GM12892 (cell line): ENCODE results near the gene FLVCR2.
"Not testable (repeated sequence)": the region's sequence is repeated elsewhere in the genome, so short reads cannot be mapped to it uniquely, and the experiment has no call there.

Source experiments
- DNase-seq: peaks from one replicate; pipeline ENCODE4 v3.0.0; 2011; ENCODE audit not compliant: insufficient read length
- FAIRE-seq: peaks from 2 replicates; lab custom pipeline; 2011; peaks lifted over from hg19 to GRCh38; lab: Jason Lieb, UNC
- POLR2A ChIP-seq: IDR thresholded peaks from 2 replicates; pipeline ENCODE4 v1.6.1; 2011; ENCODE audit warnings: low read depth, low read length, control low read depth
- POLR2AphosphoS5 ChIP-seq: IDR thresholded peaks from 2 replicates; pipeline ENCODE4 v1.6.1; 2011; ENCODE audit warnings: low read depth, low read length, control low read depth
- TAF1 ChIP-seq: IDR thresholded peaks from 2 replicates; pipeline ENCODE4 v1.6.1; 2011; ENCODE audit warnings: low read depth, mild to moderate bottlenecking, control low read depth, low read length, borderline replicate concordance

The FLVCR2 gene

DNA sequence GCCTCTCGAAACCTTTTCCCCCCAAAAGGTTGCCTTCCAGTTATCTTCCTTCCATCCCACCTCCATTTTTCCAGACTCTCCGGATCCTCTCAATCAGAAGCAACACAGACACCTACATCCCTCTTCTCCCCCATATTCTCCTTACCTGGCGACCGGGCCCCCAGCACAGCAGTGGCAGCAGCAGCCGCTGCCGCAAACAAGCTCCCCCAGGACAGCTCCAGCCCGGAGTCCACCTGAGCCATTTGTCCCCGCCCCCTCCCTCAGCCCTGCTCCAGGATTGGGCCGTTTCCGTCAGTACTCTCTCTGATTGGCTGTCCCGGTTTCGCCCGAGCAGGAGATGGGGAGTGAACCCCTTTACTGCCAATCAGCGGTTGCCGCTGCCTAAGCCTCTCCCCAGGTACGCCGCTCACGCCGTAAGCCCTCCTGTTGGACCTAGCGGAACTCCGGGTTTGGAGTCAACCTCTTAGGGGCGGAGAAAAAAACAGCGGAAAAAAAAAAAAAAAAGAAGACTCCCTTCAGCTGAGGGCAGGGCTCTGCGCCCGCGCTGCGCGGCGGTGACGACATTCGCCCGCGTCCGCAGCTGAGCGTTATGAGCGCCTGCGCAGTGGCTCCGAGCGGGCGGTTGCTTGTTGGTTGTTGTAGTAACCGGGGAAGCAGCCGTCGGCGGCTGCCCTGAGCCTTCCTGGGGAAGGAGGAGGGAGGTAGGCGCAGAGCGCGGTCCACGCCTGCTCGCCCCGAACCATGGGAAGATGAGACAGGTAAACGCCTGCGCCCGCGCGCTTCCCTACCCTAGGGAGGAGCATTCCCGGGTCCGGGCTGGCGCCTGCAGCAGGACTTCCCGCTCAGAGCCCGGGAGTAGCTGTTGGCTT lies 82.4 kb downstream of the FLVCR2 start, which contains the start of the genes ERG28 and TTLL5:
TSS of gene ERG28 (minus strand) at position 247 of the 869 bp plus-strand sequence. CDS start 3,374 bp downstream, outside the sequence.
TSS of gene TTLL5 (plus strand) at position 617 of the 869 bp plus-strand sequence. CDS start 1,904 bp downstream, outside the sequence.
- peak; percentile 95 for FAIRE-seq
- peak; percentile 94 for DNase-seq
- peak; percentile 70 for TF ChIP-seq POLR2A
- no peak for TF ChIP-seq POLR2AphosphoS5

- no peak for TF ChIP-seq TAF1
- TF ChIP-seq POLR2A: no peak
- no peak for TF ChIP-seq POLR2AphosphoS5
- FAIRE-seq (no peak), DNase-seq (no peak)
These were observed 83.0 kb downstream of the FLVCR2 start for GRCh38 chr14:75661499-75661814.

- TF ChIP-seq TAF1 (no peak), POLR2AphosphoS5 (no peak), POLR2A (no peak)
- FAIRE-seq: no peak
- no peak for DNase-seq
These were observed 84.5 kb downstream of the FLVCR2 start for GRCh38 chr14:75662966-75663365.

DNA sequence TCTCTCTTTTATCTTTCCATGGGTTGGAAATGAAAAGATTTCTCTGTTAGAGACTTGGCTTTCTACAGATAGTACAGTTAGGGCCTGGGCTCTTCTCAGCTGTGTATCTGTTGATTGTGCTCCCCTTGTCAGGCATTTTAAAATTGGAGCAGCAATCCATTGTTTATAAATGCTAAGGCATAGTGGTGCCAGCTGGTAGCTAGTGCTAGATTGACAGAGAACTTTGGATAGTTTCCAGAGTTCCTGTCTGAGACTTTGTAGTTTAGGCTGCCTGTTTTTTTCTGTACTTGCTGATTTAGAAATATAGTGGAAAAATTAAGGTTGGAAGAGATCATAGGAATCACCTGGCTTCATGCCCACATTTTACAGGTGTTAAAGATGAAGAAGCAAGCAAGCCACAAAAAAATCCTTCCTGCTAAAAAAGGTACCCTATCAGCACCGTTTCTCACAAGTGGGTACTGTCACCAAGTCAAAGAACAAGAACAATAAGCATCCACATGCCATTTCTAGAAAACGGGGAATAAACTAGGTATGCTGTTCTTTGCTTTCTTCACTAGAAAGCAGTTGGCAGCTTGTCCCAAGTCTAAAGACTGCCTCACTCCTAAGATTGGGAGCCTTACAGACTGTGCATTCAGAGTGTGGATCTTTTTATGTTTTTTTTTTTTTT lies 88.8 kb downstream of the FLVCR2 start:
- no peak for FAIRE-seq

GRCh38 chr14:75672605-75673192 lies 94.3 kb downstream of the FLVCR2 start:
- DNase-seq (no peak), FAIRE-seq (no peak)

More for the DNA sequence above, 88.8 kb downstream of the FLVCR2 start:
- TF ChIP-seq POLR2A (no peak), POLR2AphosphoS5 (no peak), TAF1 (no peak)
- no peak for DNase-seq

GRCh38 chr14:75673345-75674035 lies 95.1 kb downstream of the FLVCR2 start:
- DNase-seq (no peak), FAIRE-seq (peak; percentile 78)
- no peak for TF ChIP-seq TAF1
- no peak for TF ChIP-seq POLR2AphosphoS5
- no peak for TF ChIP-seq POLR2A

More at GRCh38 chr14:75672605-75673192, 94.3 kb downstream of the FLVCR2 start:
- TF ChIP-seq TAF1 (no peak), POLR2A (no peak), POLR2AphosphoS5 (no peak)

DNA sequence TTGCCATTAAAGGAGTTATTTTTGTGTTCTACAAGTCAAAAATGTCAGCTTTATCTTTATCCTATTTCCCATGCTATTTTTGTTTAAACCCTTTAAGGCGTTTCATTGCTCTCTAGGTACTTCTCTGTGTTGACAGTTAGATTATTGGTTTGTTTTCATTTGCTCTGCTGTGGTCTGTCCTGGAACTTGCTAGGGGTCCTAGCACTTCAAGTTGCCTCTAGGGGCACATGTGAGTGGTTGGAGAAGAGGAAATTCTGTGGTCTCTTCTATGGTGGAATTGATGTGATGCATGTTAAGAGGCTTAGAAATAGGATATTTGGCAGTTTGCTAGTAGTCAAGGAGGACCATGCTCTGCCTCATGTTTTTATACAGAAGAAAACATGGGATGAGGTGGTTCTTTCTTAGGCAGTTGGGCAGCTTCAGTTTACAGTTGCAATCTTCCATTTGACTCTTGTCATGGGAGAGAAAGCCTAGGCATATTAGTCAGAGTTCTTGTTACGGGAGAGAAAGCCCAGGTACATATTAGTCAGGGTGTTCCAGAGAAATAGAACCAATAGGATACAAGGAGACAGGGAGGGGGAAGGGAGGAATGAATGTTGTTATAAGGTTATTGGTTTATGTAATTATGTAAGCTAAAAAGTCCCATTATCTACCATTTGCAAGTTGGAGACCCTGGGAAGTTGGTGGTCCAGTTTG lies 97.0 kb downstream of the FLVCR2 start:
- FAIRE-seq (no peak), DNase-seq (no peak)
- no peak for TF ChIP-seq TAF1
- TF ChIP-seq POLR2AphosphoS5: no peak
- TF ChIP-seq POLR2A: no peak

GRCh38 chr14:75685910-75686309 lies 107.5 kb downstream of the FLVCR2 start:
- DNase-seq (no peak), FAIRE-seq (no peak)
- TF ChIP-seq POLR2AphosphoS5 (no peak), POLR2A (no peak), TAF1 (no peak)

DNA sequence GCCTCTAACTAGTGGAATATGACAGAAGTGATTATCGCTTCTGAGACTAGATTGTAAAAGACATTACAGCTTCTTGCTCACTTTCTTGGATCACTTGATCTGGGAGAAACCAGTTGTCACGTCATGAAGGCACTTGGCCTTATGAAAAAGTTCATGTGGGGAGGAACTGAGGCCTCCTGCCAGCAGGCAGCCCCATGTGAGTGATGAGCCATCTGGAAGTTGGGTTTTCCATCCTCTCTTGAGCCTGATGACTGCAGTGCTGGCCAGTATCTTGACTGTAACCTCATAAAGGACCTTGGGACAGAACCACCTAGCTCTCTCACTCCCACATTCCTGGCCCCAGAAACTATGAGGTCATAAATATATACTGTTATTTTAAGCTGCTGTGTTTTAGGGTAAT lies 110.6 kb downstream of the FLVCR2 start:
- DNase-seq: no peak
- TF ChIP-seq TAF1: no peak
- TF ChIP-seq POLR2AphosphoS5: no peak
- no peak for TF ChIP-seq POLR2A
- FAIRE-seq: no peak

DNA sequence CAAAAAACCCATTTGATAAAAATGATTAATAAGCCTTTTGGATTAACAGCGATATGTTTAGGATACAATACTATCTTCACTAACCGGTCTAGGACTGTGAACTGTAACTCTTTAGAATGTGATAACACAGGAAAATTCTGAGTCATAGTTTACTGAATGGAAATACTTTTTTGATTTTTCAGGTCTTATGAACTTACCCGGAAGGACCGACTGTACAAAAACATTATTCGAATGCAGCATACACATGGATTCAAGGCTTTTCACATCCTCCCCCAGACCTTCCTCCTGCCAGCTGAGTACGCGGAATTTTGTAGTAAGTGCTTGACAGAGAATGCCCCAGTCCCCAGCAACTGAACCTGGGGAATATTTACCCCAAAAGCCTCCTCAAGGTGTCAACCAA lies 111.6 kb downstream of the FLVCR2 start:
- FAIRE-seq (no peak), DNase-seq (no peak)
- TF ChIP-seq POLR2A (no peak), POLR2AphosphoS5 (no peak), TAF1 (no peak)

DNA sequence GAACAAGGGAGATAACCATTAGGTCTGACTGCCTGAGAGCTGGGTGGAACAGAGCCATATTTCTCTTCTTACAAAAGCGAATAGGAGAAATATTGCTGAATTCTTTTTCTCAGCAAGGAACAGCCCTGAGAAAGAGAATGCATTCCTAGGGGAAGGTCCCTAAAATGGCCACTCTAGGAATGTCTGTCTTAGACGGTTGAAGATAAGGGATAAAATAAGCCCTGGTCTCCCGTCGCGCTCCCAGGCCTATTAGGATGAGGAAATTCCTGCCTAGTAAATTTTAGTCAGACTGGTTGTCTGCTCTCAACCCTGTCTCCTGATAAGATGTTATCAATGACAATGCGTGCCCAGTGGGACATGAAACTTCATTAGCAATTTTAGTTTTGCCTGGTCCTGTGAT lies 116.6 kb downstream of the FLVCR2 start:
- FAIRE-seq, DNase-seq: not testable (repeated sequence)
